GM19324 (cell line): ENCODE measurements around the gene DDI2.
"Not testable (repeated sequence)": the region's sequence is repeated elsewhere in the genome, so short reads cannot be mapped to it uniquely, and the experiment has no call there.

Experiments
- ATAC-seq: cut with Tn5 transposase; IDR thresholded peaks from one replicate; pipeline ENCODE4 v1.9.1; 2021; ENCODE audit warnings: mild to moderate bottlenecking, moderate library complexity; ENCODE audit not compliant: unreplicated experiment, low FRiP score

DDI2 gene

GRCh38 chr1:15633756-15634420 is 16.6 kb downstream of the DDI2 start:
- no peak for ATAC-seq

- no peak for ATAC-seq
Observed at GRCh38 chr1:15636436-15636835, 19.2 kb downstream of the DDI2 start.

GRCh38 chr1:15637826-15638225 is 20.6 kb downstream of the DDI2 start:
- ATAC-seq, result no peak

DNA sequence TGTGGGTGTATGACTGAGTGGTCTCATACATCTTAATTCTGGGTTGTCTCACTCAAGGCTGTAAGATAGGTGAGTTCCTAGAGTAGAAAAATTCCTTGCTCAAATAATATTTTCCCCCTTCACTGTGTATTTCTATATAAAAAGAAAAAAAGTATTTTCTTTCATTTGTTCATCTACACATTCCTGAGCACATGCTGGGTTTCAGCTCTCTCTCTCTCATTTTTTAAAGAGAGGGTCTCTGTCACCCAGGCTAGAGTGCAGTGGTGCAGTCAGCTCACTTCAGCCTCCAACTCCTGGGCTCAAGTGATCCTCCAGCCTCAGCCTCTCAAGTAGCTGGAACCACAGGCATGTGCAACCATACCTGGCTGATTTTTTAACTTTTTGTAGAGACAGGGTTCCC is 22.0 kb downstream of the DDI2 start:
- no peak for ATAC-seq

DNA sequence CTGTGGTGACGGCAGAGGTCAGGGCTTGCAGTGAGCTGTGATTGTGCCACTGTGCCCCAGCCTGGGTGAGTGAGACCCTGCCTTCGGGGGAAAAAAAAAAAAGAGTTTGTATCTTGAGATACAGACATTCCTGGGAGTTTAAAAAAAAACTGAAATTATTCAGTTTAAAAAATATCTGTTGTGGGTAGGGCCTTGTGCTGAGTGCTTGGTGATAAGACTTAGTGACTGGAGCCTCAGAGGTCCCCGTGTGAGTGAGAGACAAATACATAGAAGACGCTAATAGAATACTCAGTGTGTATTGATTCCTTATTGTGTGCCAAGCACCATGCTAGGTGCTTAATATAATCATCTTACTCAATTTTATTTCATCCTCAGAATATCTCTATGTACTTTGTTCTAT is 22.7 kb downstream of the DDI2 start:
- no peak for ATAC-seq

GRCh38 chr1:15640667-15641066 is 23.4 kb downstream of the DDI2 start:
- no peak for ATAC-seq

DNA sequence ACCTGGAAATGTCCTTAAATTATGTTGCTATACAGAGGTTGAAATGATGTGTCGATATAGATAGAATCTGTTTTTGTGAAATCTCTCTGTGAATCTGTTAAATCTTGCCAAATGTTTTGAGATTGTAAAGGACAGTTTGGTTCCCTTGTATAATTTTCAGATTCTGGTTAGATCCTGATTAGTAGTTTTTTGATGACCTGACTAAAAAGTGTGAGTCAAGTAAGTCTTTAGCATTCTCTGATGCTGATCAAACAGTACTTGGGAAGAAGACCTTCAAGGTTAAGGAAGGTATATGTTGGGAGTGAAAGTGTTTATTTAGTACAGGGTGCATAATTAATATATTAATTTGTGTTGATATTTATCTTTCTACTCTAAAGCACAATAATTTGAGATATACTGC is 32.7 kb downstream of the DDI2 start:
- no peak for ATAC-seq

- ATAC-seq, result no peak
Observed at GRCh38 chr1:15650433-15650832, 33.2 kb downstream of the DDI2 start.

- ATAC-seq, result not testable (repeated sequence)
Observed at GRCh38 chr1:15652130-15652529, 34.9 kb downstream of the DDI2 start.

GRCh38 chr1:15654091-15654690 is 36.9 kb downstream of the DDI2 start:
- no peak for ATAC-seq

DNA sequence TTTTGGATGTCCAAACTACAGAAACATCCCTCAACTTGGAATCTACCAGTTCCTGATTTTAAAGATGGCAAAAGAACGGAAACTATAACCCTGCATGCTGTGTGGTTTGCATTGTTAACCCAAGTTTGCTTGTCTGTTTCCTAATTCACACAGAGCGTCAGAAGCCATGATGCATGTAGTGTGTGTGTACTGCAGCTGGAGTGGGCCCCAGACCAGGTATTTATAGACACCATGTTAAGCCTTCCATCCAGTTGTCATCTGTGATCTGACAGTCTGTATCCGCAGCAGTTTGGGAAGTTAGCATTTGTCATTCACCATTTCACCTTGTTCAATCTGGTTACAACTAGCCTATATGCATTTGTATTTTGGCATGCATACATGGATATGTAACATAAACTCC is 39.2 kb downstream of the DDI2 start:
- no peak for ATAC-seq

GRCh38 chr1:15657021-15657420 is 39.8 kb downstream of the DDI2 start:
- no peak for ATAC-seq

DNA sequence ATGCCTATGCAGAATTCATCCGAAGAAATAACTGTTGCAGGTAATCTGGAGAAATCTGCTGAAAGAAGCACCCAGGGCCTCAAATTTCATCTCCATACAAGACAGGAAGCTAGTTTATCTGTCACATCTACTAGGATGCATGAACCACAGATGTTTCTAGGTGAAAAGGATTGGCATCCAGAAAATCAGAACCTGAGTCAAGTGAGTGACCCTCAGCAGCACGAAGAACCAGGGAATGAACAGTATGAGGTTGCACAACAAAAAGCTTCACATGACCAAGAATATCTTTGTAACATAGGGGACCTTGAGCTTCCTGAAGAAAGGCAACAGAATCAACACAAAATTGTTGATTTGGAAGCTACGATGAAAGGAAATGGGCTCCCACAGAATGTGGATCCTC is 42.9 kb downstream of the DDI2 start:
- no peak for ATAC-seq

DNA sequence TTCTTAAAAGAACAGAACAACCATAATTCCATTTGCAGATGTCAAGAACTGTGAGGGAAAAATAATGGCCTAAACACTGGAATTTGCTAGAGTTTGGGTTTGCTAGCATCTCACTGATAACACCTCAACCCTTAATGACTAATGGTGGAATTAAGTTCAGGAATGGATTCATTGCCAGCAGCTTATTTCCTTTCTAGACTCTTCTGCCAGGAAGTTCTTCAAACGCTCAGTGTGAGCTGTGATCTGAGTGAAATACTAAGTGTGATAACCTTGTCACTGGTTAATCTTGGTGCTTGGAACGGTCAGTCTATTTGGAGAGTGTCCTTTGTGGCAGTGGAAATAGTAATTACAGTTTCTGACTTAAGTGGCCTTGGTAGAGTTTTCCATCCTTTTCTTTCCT is 45.2 kb downstream of the DDI2 start:
- ATAC-seq, result no peak

DNA sequence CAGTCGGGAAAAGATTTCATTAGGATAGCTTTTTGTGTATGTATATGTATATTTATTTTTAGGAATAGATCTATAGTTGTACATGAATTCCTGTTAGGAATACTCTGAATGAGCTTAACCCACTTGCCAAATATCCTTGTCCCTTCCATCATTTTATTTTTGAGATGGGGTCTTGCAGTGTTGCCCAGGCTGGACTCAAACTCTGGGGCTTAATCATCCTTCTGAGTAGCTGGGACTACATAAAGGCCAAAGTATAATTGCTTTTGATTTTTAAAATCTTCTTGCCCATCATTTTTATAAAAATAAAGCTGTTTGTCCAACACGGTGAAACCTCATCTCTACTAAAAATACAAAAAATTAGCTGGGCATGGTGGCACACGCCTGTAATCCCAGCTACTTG is 46.7 kb downstream of the DDI2 start:
- no peak for ATAC-seq

DNA sequence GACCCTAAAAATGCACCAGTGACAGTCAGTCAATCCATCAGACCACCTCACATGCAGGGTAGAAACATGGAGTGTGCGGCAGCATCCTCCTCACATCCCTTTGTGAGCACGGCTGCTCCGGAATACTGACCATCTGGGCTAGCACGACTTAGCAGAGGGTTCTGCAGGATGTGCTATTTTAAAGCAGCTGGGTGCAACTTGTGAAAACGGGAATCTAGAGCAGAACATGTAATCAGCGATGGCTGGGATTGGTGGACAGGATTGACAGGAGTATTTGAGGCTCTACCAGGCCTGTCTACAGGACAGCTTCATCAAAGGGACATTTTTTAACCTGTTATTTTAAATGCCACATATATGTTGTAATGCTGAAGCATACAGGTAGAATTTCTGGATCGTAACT is 50.1 kb downstream of the DDI2 start:
- no peak for ATAC-seq

DNA sequence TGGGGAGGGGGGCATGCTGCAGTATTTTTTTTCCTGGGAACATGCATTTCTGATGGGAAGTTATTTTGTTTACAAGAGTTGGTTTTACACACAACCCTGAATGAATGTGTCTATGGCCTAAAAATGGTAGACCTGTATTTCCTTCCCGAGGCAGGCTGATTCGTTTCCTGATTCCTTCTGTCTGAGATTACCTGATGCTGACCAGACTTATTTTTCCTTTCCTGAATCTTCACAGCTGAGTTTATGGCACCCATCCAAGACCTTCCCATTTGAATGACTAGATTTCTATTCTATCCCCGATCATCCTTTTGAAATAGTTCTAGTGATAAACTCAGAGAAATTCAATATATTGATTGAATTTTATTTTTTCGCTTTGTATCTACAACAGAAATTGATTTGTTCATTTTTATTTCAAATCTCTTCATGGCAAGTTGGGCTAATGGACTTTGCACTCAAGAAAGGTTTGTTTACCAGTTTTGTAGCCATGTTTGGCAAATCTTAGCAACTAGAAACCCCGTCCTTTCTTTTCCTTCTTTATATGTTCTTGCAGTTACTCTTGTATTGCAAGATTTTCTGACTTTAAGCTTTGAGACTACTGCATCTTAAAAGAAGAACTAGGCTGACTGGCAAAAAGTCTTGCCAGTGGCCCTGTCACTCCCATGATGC is 51.0 kb downstream of the DDI2 start:
- no peak for ATAC-seq

DNA sequence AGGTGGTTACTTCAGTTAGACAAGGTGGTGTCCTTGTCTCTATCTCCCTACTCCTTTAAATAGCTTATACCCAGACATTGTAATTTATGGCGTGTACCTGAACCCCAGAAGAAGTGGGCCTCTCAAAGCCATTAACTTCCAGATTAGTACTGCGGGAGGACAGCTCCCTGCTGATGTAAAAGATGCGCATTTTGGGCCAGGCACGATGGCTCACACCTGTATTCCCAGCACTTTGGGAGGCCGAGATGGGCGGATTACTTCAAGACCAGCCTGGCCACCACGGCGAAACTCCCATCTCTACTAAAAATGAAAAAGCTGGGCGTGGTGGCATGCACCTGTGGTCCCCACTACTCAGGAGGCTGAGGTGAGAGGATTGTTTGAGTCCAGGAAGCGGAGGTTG is 51.8 kb downstream of the DDI2 start:
- ATAC-seq, result no peak

DNA sequence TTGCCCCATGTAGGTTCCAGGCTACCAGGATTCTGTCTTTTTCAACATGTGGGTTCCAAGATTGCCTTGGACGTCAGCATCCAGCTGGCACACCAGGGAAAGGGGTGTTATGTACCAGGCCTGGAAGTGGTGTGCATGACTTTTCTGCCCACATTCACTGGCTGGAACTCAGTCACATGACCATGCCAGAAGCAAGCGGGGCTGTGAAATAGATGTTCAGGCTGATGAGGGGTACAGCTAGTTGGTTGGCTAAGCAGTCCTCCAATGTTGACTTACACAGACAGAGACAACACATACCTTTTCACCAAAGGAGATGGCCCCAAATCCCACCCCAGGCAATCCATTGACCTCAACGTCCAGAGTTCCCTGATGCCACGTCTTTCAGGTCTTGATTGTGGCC is 52.6 kb downstream of the DDI2 start:
- no peak for ATAC-seq

DNA sequence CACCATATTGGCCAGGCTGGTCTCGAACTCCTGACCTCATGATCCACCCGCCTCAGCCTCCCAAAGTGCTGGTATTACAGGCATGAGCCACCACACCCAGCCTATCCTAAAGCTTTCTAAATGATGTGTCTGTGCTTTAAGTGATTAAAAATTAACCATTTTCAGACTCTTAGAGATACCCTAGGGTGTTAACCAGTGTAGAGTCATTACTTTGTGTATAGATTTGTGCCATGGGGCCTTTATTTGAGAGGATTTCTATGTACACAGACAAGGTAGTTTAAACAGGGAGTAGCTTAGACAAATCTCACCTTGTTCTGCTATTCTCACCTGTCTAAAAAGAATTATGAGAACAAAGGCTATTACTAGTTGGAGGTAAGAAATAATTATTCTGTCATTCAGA is 54.2 kb downstream of the DDI2 start:
- no peak for ATAC-seq

GRCh38 chr1:15674386-15675159 is 57.3 kb downstream of the DDI2 start:
- ATAC-seq, result no peak
